Measurements from ENCODE around the gene LAMA2.

LAMA2 gene

GRCh38 chr6:129360682-129360955, 477.7 kb downstream of the LAMA2 start:
- TF ChIP-seq POLR2AphosphoS5 (IDR thresholded peaks at IDR 0.05; ENCODE audit: low read depth, low read length) (no peak), REST (IDR thresholded peaks at IDR 0.05; ENCODE audit: insufficient read depth in 1 of 2, low read depth in 2 of 2, low read length in 2 of 2) (no peak), SIN3A (IDR thresholded peaks at IDR 0.05; ENCODE audit: borderline replicate concordance, insufficient read depth, low read length) (no peak), FOXP2 (optimal IDR thresholded peaks at IDR 0.05; ENCODE audit: borderline replicate concordance, extremely low read depth, extremely low read length, insufficient read depth) (no peak), TAF1 (IDR thresholded peaks at IDR 0.05; ENCODE audit: borderline replicate concordance, insufficient read depth, low read length) (no peak)

DNA sequence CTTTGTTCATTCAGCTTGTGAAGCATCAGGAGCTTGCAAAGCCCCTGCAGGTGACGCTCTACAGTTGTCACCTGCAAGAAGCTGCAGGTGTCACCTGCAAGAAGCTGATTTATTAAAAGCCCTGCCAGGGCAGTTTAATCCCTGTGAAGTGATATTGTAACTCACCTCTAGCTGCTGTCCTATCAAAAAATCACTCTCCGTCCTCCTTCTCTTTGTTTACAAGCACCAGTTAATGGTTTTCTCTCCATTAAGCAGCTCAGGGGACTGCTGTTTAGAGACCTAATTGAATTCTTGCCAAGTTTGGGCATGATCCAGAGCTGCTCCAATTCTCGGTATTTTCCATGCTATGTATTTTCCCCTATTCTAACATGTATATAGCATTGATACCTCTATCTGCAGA, 481.1 kb downstream of the LAMA2 start:
- TF ChIP-seq POLR2AphosphoS5 (IDR thresholded peaks at IDR 0.05; ENCODE audit: low read depth, low read length) (no peak), SIN3A (IDR thresholded peaks at IDR 0.05; ENCODE audit: borderline replicate concordance, insufficient read depth, low read length) (no peak), REST (IDR thresholded peaks at IDR 0.05; ENCODE audit: insufficient read depth in 1 of 2, low read depth in 2 of 2, low read length in 2 of 2) (no peak), TAF1 (IDR thresholded peaks at IDR 0.05; ENCODE audit: borderline replicate concordance, insufficient read depth, low read length) (no peak), FOXP2 (optimal IDR thresholded peaks at IDR 0.05; ENCODE audit: borderline replicate concordance, extremely low read depth, extremely low read length, insufficient read depth) (no peak)

- no peak for TF ChIP-seq SIN3A (IDR thresholded peaks at IDR 0.05; ENCODE audit: borderline replicate concordance, insufficient read depth, low read length)
- no peak for TF ChIP-seq POLR2AphosphoS5 (IDR thresholded peaks at IDR 0.05; ENCODE audit: low read depth, low read length)
- TF ChIP-seq FOXP2 (optimal IDR thresholded peaks at IDR 0.05; ENCODE audit: borderline replicate concordance, extremely low read depth, extremely low read length, insufficient read depth) = no peak
- TF ChIP-seq REST (IDR thresholded peaks at IDR 0.05; ENCODE audit: insufficient read depth in 1 of 2, low read depth in 2 of 2, low read length in 2 of 2) = no peak
- TF ChIP-seq TAF1 (IDR thresholded peaks at IDR 0.05; ENCODE audit: borderline replicate concordance, insufficient read depth, low read length) = no peak
These were observed 481.8 kb downstream of the LAMA2 start for GRCh38 chr6:129364767-129365166.

DNA sequence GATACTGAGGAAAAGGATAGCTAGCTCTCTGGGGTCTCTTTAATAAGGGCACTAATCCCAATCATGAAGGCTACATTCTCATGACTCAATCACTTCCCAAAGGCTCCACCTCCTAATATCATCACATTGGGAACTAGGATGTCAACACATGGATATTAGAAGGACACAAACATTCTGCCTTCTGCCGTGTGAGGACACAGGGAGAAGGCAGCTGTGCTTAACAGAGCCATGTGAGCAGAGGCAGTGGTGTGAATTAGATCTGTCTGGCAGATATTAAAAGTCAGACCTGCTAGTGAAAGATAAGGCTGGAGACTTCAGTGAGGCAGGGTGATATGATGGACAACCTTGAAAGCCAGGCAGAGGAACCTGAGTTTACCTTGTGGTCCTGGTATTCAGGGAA, 485.1 kb downstream of the LAMA2 start:
- TF ChIP-seq SIN3A (IDR thresholded peaks at IDR 0.05; ENCODE audit: borderline replicate concordance, insufficient read depth, low read length) (no peak), FOXP2 (optimal IDR thresholded peaks at IDR 0.05; ENCODE audit: borderline replicate concordance, extremely low read depth, extremely low read length, insufficient read depth) (no peak), TAF1 (IDR thresholded peaks at IDR 0.05; ENCODE audit: borderline replicate concordance, insufficient read depth, low read length) (no peak), POLR2AphosphoS5 (IDR thresholded peaks at IDR 0.05; ENCODE audit: low read depth, low read length) (no peak)

- TF ChIP-seq FOXP2 (optimal IDR thresholded peaks at IDR 0.05; ENCODE audit: borderline replicate concordance, extremely low read depth, extremely low read length, insufficient read depth) = no peak
- TF ChIP-seq SIN3A (IDR thresholded peaks at IDR 0.05; ENCODE audit: borderline replicate concordance, insufficient read depth, low read length) = no peak
- TF ChIP-seq REST (IDR thresholded peaks at IDR 0.05; ENCODE audit: insufficient read depth in 1 of 2, low read depth in 2 of 2, low read length in 2 of 2) = no peak
- TF ChIP-seq POLR2AphosphoS5 (IDR thresholded peaks at IDR 0.05; ENCODE audit: low read depth, low read length) = no peak
- no peak for TF ChIP-seq TAF1 (IDR thresholded peaks at IDR 0.05; ENCODE audit: borderline replicate concordance, insufficient read depth, low read length)
These were observed 486.0 kb downstream of the LAMA2 start for GRCh38 chr6:129368970-129369369.

Measured in PFSK-1 (cell line).